GM12878 (cell line): ENCODE measurements around the gene SCUBE3. TPM values are rescaled to one million over a fixed set of nuclear protein-coding genes. Genes with fewer than 3 reads are reported as not detected.

ENCODE experiments used
- ATAC-seq: fragments of 200-7000 bp; cut with Tn5 transposase; 3 replicates; pipeline ENCODE4 v1.9.1; 2020; ENCODE audit warnings: mild to moderate bottlenecking, moderate library complexity
- BruUV-seq: library from RNA; stranded (reverse); fragments of 400-500 nt; replicated peaks from 2 replicates; lab custom pipeline; 2021; lab: Mats Ljungman, UMichigan
- CTCF ChIA-PET: fragments of 300-600 bp; sonication (Branson Sonifier 250); formaldehyde crosslinking; extraction: SDS; loops from one replicate; lab custom pipeline; 2021; ENCODE audit warnings: inconsistent platforms; lab: Yijun Ruan, JAX
- POLR2A ChIA-PET: fragments of 350-600 bp; formaldehyde crosslinking; extraction: SDS; loops from one replicate; lab custom pipeline; 2021; ENCODE audit warnings: inconsistent platforms; lab: Charles Lee
- RAD21 ChIA-PET: fragments of 300-600 bp; sonication (Branson Sonifier 250); formaldehyde crosslinking; loops from one replicate; lab custom pipeline; 2023; ENCODE audit warnings: antibody characterized with exemption; ENCODE audit not compliant: unreplicated experiment; lab: Charles Lee
- SMC1A ChIA-PET: fragments of 300-600 bp; sonication (Branson Sonifier 250); formaldehyde crosslinking; loops from one replicate; lab custom pipeline; 2023; ENCODE audit not compliant: unreplicated experiment, uncharacterized antibody; lab: Charles Lee
- DNase-seq: peaks from one replicate; pipeline ENCODE4 v3.0.0-alpha.2; 2011; ENCODE audit warnings: low read depth, low spot score
- FAIRE-seq: peaks from 3 replicates; lab custom pipeline; 2011; peaks lifted over from hg19 to GRCh38; lab: Jason Lieb, UNC
- H2AFZ ChIP-seq: 2 replicates; pipeline ENCODE4 v1.6.0; 2011; ENCODE audit warnings: low read depth, low read length, control low read depth; ENCODE audit not compliant: control insufficient read depth
- H3K27ac ChIP-seq: 2 replicates; pipeline ENCODE4 v1.5.1; 2011; ENCODE audit warnings: control low read depth; ENCODE audit not compliant: control insufficient read depth, insufficient read depth
- H3K27me3 ChIP-seq, 2 experiments: replicated peaks in 1 of 2; 2 replicates each; pipeline versions ENCODE4 v1.6.0 to v1.6.1; 2011; ENCODE audit warnings: low read length in 1 of 2; ENCODE audit not compliant: control insufficient read depth in 2 of 2, insufficient read depth in 2 of 2
- H3K36me3 ChIP-seq, 2 experiments: 2 replicates each; pipeline ENCODE4 v1.5.1; 2011; ENCODE audit warnings: low read length in 1 of 2; ENCODE audit not compliant: control insufficient read depth in 2 of 2, insufficient read depth in 2 of 2
- H3K4me1 ChIP-seq: 2 replicates; pipeline ENCODE4 v1.6.1; 2011; ENCODE audit warnings: mild to moderate bottlenecking, low read length, moderate library complexity, mixed read lengths; ENCODE audit not compliant: control insufficient read depth, insufficient read depth
- H3K4me2 ChIP-seq: 2 replicates; pipeline ENCODE4 v1.6.0; 2011; ENCODE audit warnings: control low read depth; ENCODE audit not compliant: control insufficient read depth, insufficient read depth
- H3K4me3 ChIP-seq: fragments of 200-600 bp; sonication (generic); 2 replicates; pipeline ENCODE4 v1.5.1; 2016
- H3K79me2 ChIP-seq: 2 replicates; pipeline ENCODE4 v1.6.0; 2011; ENCODE audit warnings: low read length; ENCODE audit not compliant: control insufficient read depth, insufficient read depth
- H3K9ac ChIP-seq: 2 replicates; pipeline ENCODE4 v1.8.0; 2011; ENCODE audit warnings: low read length, control low read depth, mixed read lengths; ENCODE audit not compliant: control insufficient read depth, insufficient read depth
- H3K9me3 ChIP-seq: replicated peaks from 3 replicates; pipeline ENCODE4 v1.5.1; 2011; ENCODE audit warnings: mild to moderate bottlenecking, low read length; ENCODE audit not compliant: control insufficient read depth, insufficient read depth
- H4K20me1 ChIP-seq: 2 replicates; pipeline ENCODE4 v1.6.0; 2011; ENCODE audit not compliant: control insufficient read depth, insufficient read depth
- BACH1 ChIP-seq: fragments of 450-650 bp; IDR thresholded peaks from 2 replicates; pipeline ENCODE4 v1.6.1; 2017; ENCODE audit warnings: mild to moderate bottlenecking, borderline replicate concordance
- BHLHE40 ChIP-seq, 2 experiments: fragments of 450-650 bp in 1 of 2; IDR thresholded peaks; 2 replicates each; pipeline ENCODE4 v1.6.1; 2011 to 2017; ENCODE audit warnings: low read depth in 2 of 2, borderline replicate concordance in 1 of 2, improper control_type of control experiment in 1 of 2, low read length in 1 of 2, mild to moderate bottlenecking in 1 of 2
- BMI1 ChIP-seq: fragments of 450-650 bp; IDR thresholded peaks from 2 replicates; pipeline ENCODE4 v1.6.1; 2016; ENCODE audit warnings: mild to moderate bottlenecking, moderate library complexity, borderline replicate concordance
- CEBPB ChIP-seq, 2 experiments: fragments of 150-350 bp in 1 of 2; IDR thresholded peaks; 2 replicates each; pipeline ENCODE4 v1.6.1; 2012 to 2014; ENCODE audit warnings: low read depth in 2 of 2, low read length in 2 of 2, borderline replicate concordance in 1 of 2, inconsistent platforms in 1 of 2
- CHD1 ChIP-seq: IDR thresholded peaks from 2 replicates; pipeline ENCODE4 v1.6.1; 2012; ENCODE audit warnings: low read depth, low read length, improper control_type of control experiment
- EZH2 ChIP-seq: IDR thresholded peaks from 2 replicates; pipeline ENCODE4 v1.6.1; 2012; ENCODE audit warnings: low read depth, mild to moderate bottlenecking, control low read depth, inconsistent platforms, low read length, borderline replicate concordance; ENCODE audit not compliant: control insufficient read depth
- HDAC6 ChIP-seq: fragments of 200-600 bp; sonication (generic); IDR thresholded peaks from one replicate; pipeline ENCODE4 v1.8.0; 2017; ENCODE audit warnings: antibody characterized with exemption; ENCODE audit not compliant: unreplicated experiment
- IKZF1 ChIP-seq: fragments of 450-650 bp; conservative IDR thresholded peaks from 2 replicates; pipeline ENCODE4 v1.6.1; 2017; ENCODE audit warnings: antibody characterized with exemption, mild to moderate bottlenecking
- KLF5 ChIP-seq: fragments of 450-650 bp; IDR thresholded peaks from 2 replicates; pipeline ENCODE4 v1.6.1; 2014; ENCODE audit warnings: mild to moderate bottlenecking; ENCODE audit not compliant: partially characterized antibody
- PAX5 ChIP-seq: IDR thresholded peaks from 2 replicates; pipeline ENCODE4 v1.6.1; 2011; ENCODE audit warnings: low read depth, low read length, borderline replicate concordance
- POLR2AphosphoS5 ChIP-seq: IDR thresholded peaks from 2 replicates; pipeline ENCODE4 v1.6.1; 2011; ENCODE audit warnings: mild to moderate bottlenecking, low read length, inconsistent platforms
- ZBTB11 ChIP-seq: fragments of 450-650 bp; formaldehyde crosslinking; IDR thresholded peaks from 2 replicates; pipeline ENCODE4 v1.5.0; 2022; ENCODE audit warnings: mild to moderate bottlenecking, missing genetic modification characterization
- WGBS: methylation state at CpG from one replicate; pipeline ENCODE4 v1.1.6; 2016; ENCODE audit warnings: low lambda C conversion rate; ENCODE audit not compliant: insufficient replicate concordance, insufficient coverage; ENCODE audit errors: missing lambda C conversion rate; 5-methylcytosine and 5-hydroxymethylcytosine counted together
- in situ Hi-C: fragments of 300-500 bp; cut with MboI; formaldehyde crosslinking; loops from 9 replicates; pipeline ENCODE4 v1.14.3; 2018; ENCODE audit warnings: mixed read lengths
- intact Hi-C: fragments of 100-400 bp; cut with micrococcal nuclease; formaldehyde crosslinking; loops from one replicate; pipeline ENCODE4 v1.14.2; 2022; ENCODE audit not compliant: unreplicated experiment
- polyA plus RNA-seq, 11 experiments: library from polyadenylated mRNA; depleted of rRNA in 4 of 11; unstranded in 6 of 11; stranded (reverse) in 5 of 11; fragments of >200 nt; fragmentation: Nextera tagmentation in 4 of 11; fragmentation: Illumina TruSeq in 1 of 11; extraction: Ambion mirVana in 4 of 11; extraction: Trizol in 1 of 11; gene quantifications; 1 replicate in 1 of 11; 2 replicates in 10 of 11; pipeline versions ENCODE4 v1.2.1 to v1.2.3, GENCODE V29; 2011 to 2016; ENCODE audit warnings: inconsistent platforms in 2 of 11, missing spikeins in 2 of 11, low read depth in 1 of 11
- total RNA-seq, 4 experiments: library from RNA; depleted of rRNA in 3 of 4; stranded (reverse); fragments of >200 nt in 3 of 4; fragmentation: Illumina TruSeq in 1 of 4; extraction: Trizol in 1 of 4; gene quantifications; 2 replicates each; pipeline versions ENCODE4 v1.2.1 to v1.2.3, GENCODE V29; 2013 to 2021
- TF ChIP-seq, protein P1 (sequence below): fragments of 450-650 bp; IDR thresholded peaks from 2 replicates; pipeline ENCODE4 v1.6.1; 2017; ENCODE audit warnings: antibody characterized with exemption, mild to moderate bottlenecking, moderate library complexity

The SCUBE3 gene
- total and polyA plus RNA-seq, 10 of the 15 experiments (the other 5 are each of a cell fraction or from before 2014, with no cell fraction given): under 0.01 to 0.20 (median 0.07) TPM; not detected in 4

GRCh38 chr6:35219683-35220326 lies 6.0 kb downstream of the SCUBE3 start (continued):
- TF ChIP-seq ZBTB11 (no peak), HDAC6 (no peak), KLF5 (no peak)
- TF ChIP-seq, protein P1, sequence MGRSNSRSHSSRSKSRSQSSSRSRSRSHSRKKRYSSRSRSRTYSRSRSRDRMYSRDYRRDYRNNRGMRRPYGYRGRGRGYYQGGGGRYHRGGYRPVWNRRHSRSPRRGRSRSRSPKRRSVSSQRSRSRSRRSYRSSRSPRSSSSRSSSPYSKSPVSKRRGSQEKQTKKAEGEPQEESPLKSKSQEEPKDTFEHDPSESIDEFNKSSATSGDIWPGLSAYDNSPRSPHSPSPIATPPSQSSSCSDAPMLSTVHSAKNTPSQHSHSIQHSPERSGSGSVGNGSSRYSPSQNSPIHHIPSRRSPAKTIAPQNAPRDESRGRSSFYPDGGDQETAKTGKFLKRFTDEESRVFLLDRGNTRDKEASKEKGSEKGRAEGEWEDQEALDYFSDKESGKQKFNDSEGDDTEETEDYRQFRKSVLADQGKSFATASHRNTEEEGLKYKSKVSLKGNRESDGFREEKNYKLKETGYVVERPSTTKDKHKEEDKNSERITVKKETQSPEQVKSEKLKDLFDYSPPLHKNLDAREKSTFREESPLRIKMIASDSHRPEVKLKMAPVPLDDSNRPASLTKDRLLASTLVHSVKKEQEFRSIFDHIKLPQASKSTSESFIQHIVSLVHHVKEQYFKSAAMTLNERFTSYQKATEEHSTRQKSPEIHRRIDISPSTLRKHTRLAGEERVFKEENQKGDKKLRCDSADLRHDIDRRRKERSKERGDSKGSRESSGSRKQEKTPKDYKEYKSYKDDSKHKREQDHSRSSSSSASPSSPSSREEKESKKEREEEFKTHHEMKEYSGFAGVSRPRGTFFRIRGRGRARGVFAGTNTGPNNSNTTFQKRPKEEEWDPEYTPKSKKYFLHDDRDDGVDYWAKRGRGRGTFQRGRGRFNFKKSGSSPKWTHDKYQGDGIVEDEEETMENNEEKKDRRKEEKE: no peak

DNA sequence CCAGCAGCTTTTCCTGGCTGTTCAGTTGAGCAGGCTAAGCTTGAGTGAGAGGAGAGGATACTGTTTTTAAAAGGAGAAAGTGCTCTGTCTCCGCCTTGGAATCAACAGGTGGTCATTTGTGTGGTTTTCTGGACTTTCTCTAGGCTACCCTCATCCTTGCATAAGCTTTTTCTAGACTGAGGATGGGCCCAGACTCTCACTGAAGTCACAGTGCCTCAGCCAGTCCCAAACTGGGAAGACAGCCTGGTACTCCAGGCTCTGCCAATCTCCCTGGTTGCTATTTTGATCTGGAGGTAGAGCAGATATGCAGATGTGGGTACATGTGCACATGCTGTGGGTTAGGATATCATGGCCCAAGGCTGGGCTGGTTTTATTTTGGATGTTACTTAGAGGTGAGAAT lies 7.0 kb downstream of the SCUBE3 start:
- DNase-seq (no peak), ATAC-seq (no peak), FAIRE-seq (no peak)
- Histone ChIP-seq H3K4me3 (no peak overlapping the region), H3K4me2 (no peak overlapping the region), H3K36me3 (no peaks in the 10 kb centered on the region), H4K20me1 (no peaks in the 10 kb centered on the region), H3K9ac (no peak overlapping the region), H3K79me2 (no peaks in the 10 kb centered on the region), H3K27me3 (peaks cover 0 to 4% of the 10 kb centered on the region in 2 experiments; a peak in 2 of 4 replicates), H3K4me1 (no peaks in the 10 kb centered on the region), H3K27ac (no peak overlapping the region), H3K9me3 (no peaks in the 10 kb centered on the region), H2AFZ (no peak overlapping the region)
- no peak for TF ChIP-seq CEBPB (IDR thresholded peaks at IDR 0.05; ENCODE audit: borderline replicate concordance in 1 of 2, low read depth in 2 of 2, low read length in 2 of 2)
- no peak for TF ChIP-seq EZH2
- TF ChIP-seq BMI1: no peak
- no peak for TF ChIP-seq BACH1
- no peak for TF ChIP-seq CHD1
- TF ChIP-seq BHLHE40 (IDR thresholded peaks at IDR 0.05; ENCODE audit: borderline replicate concordance in 1 of 2, low read depth in 2 of 2, low read length in 1 of 2): no peak
- TF ChIP-seq PAX5: no peak
- no peak for TF ChIP-seq IKZF1
- no peak for TF ChIP-seq POLR2AphosphoS5
- BruUV-seq: no TSS peak
- in situ Hi-C loops: no loop called here
- SMC1A ChIA-PET: interaction anchor here (0.7 to 1.1 kb wide), 2 partner anchors 234 to 259 kb away, joined by 3 read pairs; no protein-coding TSS in a partner anchor
- 96% methylated on average over 1 of the region's 1 CpG for WGBS
- intact Hi-C loops: no loop called here
- POLR2A ChIA-PET: no interaction called here
- CTCF ChIA-PET: interaction anchor here (4.1 kb wide), 1 partner anchor 15 kb away, joined by 23 read pairs; no protein-coding TSS in a partner anchor
- RAD21 ChIA-PET: no interaction called here
